Measurements from ENCODE around the gene FTCD.
"Not testable (repeated sequence)": the region's sequence is repeated elsewhere in the genome, so short reads cannot be mapped to it uniquely, and the experiment has no call there.

Gene FTCD

GRCh38 chr21:46155514-46156377, at the start of gene FTCD:
Gene FTCD, minus strand, starts transcription at chr21:46155579. Its CDS starts 56 bp downstream, at chr21:46155523.
- DNase-seq, result no peak

DNA sequence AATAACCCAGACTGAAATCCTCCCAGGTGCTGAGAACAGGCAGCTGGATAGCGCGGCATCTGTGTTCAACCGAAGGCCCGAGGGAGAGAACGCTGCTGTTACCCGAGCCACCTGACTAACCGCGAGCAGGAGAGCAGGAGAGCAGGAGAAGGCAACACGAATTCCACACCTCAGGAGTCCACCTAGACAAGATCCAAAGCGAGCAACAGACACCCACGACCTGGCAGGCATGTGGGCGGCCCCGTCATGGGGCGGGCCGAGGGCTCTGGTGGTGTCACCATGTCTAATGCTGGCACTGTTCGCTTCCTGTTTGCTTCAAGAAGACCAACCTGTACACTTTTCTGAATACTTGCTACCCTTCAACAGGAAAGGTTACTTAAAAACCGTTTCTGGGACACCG, 49.8 kb upstream of the FTCD start:
- no peak for DNase-seq

- DNase-seq, result no peak
Measured at GRCh38 chr21:46203203-46203600, 47.8 kb upstream of the FTCD start.

GRCh38 chr21:46202592-46203202, 47.3 kb upstream of the FTCD start:
- no peak for DNase-seq

GRCh38 chr21:46200877-46201803, 45.8 kb upstream of the FTCD start:
- not testable (repeated sequence) for DNase-seq

GRCh38 chr21:46199436-46200373, 44.3 kb upstream of the FTCD start:
- no peak for DNase-seq

DNA sequence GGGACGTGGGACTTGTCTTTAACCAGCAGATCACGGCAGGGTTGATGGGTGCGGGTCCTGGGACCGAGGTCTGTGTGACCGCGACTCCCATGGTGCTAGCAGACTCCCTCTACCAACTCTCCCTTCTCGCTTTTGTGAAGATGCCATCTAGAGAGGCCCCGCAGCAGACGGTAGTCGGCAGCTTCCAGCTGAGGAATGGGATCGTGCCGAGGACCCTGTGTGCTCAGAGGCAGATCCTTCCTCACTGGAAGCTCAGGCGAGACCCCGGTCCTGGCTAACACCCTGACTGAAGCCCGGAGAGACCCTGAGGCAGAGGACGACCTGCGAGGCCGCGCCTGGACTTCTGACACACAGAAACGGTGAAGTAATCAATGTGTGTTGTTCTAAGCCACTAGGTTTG, 41.4 kb upstream of the FTCD start:
- no peak for DNase-seq

DNA sequence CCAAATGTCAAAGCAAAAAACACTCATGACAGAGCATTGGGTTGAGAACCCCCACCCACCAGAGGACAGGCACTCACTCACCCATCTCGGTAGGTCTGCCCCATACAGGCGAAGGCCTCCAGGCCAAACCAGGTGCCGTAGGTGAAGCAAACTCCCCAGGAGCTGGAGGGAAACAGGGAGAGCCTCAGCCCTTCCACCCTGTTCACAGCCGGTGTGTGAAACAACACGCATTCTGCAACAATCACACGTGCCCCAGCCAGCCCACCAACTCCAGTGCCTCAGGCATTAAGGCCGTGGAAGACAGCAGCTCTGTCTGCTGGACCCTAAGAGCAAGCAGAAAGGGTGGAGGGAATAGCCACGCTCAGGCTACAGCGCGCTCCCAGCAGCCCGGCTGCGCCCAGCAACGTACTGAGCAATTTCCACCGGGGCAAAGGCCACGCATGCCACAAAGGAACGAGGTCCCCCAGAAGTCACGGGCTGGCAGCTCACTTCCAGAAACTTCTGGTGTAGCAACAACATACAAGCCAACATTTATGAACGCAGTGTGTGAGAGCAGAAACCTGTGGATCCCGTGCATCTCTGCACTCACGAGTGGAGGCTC, 40.3 kb upstream of the FTCD start:
- no peak for DNase-seq

DNA sequence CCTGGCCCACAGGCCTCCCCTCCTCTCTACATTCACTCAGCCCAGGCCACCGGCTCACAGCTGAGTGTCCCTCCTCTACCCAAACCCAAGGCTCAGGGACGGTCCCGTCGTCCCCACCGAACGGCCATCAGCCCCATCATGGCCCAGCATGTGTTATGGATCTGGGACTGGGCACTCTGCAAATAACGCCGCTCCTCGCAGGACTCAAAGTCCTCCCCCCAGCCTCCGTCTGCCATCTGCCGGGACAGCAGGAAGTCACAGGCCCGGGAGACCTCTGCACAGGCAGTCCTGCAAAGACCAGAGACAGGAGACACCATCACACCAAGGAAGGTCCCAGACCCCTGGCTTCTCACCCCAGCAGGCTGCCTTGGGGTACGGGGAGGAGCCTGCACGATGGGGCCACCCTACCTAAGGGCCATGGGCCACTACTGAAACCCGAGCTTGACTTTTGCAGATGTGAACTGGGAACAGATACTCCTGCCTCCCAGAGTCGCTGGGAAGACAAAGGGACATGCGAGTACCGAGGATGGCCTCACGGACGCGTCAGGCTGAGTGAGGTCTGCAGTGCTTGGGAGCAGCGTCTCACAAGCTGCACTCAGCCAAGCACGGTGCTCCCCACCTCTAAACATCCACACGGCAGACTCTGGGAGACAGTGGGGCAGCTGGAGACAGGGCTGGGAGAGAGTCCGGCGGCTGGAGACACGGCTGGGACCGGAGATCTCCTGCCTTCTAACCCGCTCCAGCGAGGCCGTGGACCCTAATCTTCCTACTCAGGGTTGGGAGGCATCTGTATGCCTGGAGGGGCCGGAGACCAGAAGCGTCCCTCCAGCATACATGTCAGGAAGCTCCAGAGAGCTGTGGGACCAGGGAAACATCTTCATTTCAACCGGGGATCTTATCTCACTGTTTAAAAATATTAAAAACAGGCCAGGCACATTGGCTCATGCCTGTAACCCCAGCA, 39.3 kb upstream of the FTCD start:
- no peak for DNase-seq

- DNase-seq, result no peak
Measured at GRCh38 chr21:46193829-46194373, 38.5 kb upstream of the FTCD start.

GRCh38 chr21:46191686-46192575, 36.6 kb upstream of the FTCD start:
- no peak for DNase-seq

DNA sequence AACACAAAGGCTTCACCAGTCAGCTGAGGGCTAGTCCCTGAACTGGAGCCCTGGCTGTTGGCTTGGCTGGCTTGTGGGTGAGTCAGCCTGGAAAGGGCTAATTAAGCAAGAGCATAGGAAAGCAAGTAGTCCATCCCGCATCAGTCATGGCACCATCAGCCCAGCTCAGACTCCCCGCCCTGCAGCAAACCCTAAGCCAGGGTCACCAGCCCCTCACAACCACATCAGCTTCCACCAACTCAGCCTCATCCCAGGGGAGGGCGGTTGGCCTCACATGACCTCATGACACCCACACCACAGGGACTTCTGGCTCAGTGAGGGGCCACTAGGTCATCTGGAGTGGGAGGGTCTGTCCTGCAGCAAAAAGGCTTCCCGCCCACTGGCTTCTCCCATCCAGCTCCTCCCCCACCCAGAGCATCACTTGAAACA, 35.9 kb upstream of the FTCD start:
- DNase-seq, result no peak

DNA sequence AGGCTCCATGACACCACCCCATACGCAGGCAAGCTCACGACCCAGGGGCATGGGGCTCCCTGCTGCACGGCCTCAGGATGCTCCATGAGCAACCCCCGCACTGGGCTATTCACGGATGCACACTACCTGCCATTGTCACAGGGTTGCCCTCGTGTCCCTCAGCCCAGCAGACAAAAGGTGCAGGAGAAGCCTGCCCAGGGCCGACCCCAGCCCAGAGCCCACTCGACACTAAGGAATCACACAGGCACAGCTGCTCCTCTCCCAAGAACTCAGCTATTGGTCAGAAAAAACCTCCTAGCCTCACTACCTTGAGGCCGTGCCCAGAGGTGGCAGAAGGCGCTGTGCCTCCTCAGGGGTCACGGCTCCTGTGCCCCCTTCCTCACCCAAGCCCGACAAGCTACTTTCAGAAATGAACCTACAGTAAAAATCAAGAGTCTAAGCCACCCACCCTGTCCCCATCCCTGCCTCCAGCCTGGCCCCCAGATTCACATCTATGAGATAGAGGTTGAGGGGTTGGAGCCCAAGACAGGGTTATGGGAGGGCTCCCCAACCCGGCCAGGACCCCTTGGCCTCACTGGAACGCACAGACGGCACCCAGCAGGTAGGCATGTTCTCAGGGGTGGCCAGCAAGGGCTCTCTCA, 35.2 kb upstream of the FTCD start:
- no peak for DNase-seq

GRCh38 chr21:46189959-46190490, 34.6 kb upstream of the FTCD start:
- DNase-seq, result no peak

- no peak for DNase-seq
Measured at GRCh38 chr21:46189213-46189958, 34.0 kb upstream of the FTCD start.

DNA sequence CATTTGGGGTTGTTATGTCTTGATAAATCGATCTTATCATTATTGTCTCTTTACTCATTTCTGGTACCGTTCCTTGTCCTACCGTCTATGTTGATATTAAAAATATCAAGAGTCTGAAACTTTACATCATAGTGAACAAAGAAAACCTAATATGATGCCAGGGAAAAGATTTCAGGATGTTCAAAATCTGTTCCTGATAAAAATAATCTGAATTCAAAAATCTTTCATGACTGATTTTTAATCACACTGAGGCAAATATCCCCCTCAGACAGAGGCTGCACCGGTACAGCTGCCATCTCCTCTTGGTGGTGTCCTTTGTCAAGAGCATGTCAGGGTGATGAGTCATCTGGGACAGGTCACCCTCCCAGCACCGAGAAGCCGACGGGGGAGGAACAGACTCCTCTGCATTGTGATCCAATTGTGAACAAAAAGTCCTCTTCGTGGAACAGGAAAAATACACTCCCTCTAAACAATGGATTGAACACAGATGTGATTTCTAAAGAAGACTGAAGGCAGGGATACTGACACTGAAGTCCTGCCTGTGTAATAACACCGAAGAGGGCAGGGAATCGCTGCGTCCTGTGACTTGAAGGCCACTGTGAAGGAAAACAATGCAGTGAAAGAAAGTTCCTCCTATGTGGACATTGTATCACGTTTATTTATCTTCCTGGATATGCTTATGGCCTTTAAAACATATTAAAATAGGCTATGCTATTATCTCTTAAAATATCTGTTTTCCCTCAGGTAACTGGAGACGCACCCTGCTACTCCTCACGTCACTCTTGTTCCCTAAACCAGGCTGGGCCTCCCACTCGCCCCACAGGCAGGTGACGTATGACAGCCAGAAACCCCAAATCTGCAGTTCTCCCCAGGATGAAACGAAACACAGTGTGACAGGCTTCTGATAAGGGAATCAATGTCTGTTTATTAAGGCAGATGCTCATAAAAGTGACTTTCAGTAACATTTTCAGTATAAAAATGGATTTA, 33.1 kb upstream of the FTCD start:
- no peak for DNase-seq
